Limb (tissue), 2 donors: Measurements from ENCODE around the gene GARIN1A.

Experiments used
- DNase-seq, 2 donors: peaks; one replicate each; pipeline ENCODE4 v3.0.0-alpha.2; 2016; ENCODE audit errors: extremely low spot score in 2 of 2

The GARIN1A gene

GRCh38 chr7:128714701-128715495 is 42.8 kb downstream of the GARIN1A start:
- DNase-seq: no peak

- DNase-seq: no peak
These were observed 47.0 kb downstream of the GARIN1A start for GRCh38 chr7:128718967-128719642.

GRCh38 chr7:128721376-128721775 is 49.3 kb downstream of the GARIN1A start:
- no peak for DNase-seq
